HG03565 (cell line): ENCODE data around the gene KCNQ1.

ENCODE experiments used
- ATAC-seq: cut with Tn5 transposase; IDR thresholded peaks from one replicate; pipeline ENCODE4 v1.9.1; 2021; ENCODE audit warnings: mild to moderate bottlenecking, moderate library complexity; ENCODE audit not compliant: unreplicated experiment

KCNQ1 gene

GRCh38 chr11:2564588-2565425, 120.0 kb downstream of the KCNQ1 start:
- no peak for ATAC-seq

DNA sequence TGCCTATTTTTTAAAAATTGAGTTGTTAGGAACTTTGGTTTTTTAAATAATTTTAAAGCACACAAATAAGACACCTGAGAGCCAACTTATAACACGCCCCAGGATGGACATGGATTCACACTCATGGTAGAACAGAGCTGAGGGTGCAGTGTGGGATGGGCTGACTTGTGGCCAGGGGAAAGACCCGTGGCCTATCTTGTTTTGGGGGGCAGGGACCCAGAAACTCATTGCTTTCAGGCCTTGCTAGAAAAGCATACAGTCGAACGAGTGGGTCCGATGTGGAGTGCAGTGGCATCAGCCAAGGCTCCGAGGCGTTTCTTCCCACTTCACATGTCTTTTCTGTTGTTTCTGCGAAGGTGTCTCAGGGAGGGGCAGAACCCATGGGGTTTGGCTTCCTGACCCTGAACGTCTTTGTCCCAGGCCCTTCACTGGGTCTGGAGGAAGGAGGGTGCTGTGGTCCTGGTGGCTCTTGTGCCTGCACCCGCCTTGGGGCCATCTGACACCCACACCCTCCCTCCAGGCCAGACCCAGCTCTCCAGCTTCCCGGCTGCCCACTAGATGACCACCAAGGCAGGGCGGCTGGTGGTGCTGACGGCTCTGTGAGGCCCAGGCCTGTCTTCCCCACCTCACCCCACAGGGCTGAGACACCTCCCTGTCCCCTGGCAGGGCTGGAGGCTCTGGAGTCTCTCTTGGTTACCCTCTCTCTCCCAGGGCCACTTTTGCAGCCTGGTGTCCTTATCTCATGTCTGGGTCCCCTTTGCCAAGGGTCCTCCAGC, 120.8 kb downstream of the KCNQ1 start:
- ATAC-seq: no peak

- no peak for ATAC-seq
These were observed 121.6 kb downstream of the KCNQ1 start for GRCh38 chr11:2566223-2567025.

DNA sequence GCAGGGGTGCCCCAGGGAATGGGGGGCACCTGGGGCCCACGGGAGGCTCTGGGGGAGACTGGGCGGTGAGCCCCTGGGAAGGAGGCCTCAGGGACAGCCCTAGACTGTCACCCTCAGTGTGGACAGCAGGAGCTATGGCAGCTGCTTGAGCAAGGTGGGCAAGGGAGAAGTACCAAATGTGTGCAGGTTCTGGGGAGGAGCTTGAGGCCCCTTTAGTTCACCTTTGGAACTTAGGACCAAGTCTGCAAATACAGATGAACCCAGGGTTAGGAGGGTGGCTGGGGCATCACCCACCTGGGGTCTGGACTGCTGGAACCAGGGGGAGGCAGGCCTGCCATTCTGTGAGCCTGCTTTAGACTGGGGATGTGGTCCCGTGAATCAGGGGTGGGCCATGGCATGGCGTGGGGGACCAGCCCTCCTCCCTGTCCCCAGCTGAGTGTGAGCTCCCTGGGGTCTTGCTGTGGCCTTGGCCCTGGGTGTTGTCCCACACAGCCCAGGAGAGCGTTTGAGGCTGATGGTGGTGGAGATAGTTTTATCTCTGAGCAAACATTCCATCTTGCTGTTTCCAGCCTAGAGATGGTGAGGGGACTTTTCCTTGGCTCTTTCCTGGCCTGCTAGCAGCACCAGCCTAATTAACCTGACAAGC, 122.3 kb downstream of the KCNQ1 start:
- ATAC-seq: no peak

- ATAC-seq: no peak
These were observed 124.5 kb downstream of the KCNQ1 start for GRCh38 chr11:2569321-2569721.

DNA sequence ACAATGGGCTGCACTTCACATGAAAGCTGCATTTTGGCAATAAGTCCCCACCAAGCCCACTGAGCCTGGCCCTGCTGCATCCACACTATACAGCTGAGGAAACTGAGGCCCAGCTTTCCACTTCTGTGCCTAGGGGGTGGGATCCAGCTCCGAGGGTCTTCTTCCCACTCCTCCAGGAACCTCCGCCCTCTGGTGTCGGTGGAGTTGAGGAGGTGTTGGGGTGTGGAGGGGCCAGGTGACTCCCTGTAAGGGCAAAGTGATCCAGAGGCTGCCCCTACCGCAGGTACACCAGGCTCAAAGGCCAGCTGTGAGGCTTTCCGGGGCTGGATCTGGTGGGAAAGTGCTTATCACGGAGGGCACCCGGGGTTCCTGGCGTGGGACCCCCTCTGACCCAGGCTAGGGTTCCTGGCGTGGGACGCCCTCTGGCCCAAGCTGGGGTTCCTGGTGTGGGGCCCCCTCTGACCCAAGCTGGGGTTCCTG, 125.0 kb downstream of the KCNQ1 start:
- ATAC-seq: no peak

DNA sequence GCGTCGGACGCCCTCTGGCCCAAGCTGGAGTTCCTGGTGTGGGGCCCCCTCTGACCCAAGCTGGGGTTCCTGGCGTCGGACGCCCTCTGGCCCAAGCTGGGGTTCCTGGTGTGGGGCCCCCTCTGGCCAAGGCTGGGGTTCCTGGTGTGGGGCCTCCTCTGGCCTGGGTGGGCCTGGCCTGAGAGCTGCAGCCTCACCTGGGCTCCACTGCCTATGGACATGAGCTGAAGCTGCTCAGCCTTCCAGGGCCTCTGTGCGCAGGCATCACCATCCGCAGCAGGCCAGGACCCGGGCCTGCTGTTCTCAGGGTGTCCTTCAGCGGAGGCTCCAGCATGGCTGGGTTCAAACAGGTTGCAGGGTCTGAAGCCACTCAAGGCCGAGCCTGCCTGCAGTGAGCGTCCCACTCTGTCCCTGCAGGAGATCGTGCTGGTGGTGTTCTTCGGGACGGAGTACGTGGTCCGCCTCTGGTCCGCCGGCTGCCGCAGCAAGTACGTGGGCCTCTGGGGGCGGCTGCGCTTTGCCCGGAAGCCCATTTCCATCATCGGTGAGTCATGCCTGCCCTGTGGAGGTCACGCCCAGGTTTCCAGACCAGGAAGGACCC, 125.5 kb downstream of the KCNQ1 start:
- no peak for ATAC-seq

DNA sequence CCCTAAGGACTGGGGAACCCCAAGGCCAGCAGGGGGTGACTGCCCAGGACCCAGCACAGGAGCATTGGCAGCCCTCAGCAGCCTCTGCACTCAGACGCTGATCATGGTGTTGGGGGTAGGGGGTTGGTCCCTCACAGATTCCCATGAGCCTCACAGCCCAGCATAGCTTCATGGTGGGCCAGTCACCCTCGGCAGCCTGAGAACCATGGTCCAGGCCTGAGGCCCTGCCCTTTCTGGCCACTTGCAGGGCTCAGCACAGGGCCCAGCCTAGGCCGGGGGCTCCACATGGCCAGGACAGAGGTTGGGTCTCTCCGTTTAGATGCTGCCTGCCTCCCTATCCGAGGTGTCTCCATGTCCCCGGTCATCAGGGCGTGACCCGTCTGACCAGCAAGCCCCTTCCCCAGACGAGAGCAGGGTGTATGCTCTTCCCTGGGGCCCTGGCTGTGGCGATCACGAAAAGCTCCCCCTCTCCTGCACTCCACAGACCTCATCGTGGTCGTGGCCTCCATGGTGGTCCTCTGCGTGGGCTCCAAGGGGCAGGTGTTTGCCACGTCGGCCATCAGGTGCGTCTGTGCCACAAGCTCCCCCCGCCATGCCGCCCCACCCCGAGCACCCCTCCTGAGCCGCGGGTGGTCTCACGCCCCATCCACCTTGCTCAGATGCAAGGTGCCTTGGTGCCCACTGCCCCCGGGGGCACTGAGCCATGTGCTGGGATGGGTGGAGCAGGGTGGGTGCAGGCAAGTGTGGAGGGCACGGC, 126.2 kb downstream of the KCNQ1 start:
- no peak for ATAC-seq

- ATAC-seq: no peak
These were observed 126.9 kb downstream of the KCNQ1 start for GRCh38 chr11:2571598-2572281.

DNA sequence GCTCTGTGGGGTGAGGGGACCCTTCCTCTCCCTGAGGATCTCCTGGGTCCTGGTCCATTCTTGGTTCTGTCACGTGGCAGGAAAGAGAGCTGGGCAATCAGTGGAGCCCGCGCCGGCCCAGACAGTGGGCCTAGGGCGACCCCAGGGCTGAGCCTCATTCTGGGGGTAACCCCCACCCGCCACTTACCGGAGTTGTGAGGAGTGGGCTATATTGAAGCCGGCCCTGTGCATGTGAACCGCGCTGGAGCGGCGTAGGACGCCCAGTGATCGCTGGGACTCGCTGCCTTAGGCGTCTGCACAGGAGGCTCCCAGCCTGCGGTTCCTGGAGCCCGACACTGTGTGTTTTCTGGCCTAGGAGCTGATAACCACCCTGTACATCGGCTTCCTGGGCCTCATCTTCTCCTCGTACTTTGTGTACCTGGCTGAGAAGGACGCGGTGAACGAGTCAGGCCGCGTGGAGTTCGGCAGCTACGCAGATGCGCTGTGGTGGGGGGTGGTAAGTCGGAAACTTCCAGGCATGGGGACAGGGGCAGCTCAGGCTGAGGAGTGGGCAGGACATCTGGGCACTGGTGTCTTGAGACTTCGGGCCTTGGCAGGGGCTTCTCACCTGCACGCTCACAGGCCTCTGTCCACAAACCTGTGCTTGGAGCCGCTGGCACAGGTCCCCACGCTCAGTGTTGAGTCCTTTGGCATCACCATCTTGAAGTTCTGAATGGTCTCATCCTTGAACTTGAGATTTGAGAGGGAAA, 127.9 kb downstream of the KCNQ1 start:
- no peak for ATAC-seq

DNA sequence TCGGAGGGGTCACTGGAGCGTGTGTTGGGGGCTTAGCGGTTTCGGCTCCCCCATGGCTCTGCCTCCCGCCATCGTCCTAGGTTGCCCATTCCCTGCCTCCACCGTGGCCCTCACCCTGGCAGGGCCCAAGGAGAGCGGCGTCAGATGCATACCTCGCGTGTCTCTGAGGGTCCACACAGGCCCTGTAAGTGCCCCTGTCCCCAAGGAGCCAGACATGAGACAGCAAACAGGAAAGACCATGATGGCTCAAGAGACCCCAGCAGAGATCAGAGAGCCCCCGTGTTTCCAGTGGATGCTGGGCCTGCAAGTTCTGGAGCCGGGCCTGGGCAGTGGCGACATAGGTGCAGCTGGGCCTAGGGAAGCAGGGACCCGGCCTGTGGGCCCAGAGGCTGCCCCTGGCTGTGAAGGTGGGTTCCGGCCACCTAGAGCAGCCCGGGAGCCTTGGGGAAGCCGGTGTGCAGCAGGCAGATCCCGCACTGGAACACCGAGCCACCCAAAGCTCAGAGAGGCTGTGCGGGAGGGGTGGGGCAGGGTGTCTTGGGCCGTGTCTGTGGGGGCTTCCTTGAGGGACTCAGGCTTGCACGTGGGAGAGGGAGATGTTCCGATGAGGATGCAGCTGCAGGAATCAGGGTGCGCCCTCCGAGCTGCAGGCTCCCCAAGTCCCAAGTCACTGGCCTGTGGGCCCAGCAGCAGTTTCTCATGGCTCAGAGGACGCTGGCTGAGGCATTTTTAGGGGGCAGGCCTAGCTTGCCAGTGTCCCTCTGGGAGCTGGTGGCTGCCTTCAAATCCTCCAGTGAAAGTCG, 128.6 kb downstream of the KCNQ1 start:
- ATAC-seq: no peak

DNA sequence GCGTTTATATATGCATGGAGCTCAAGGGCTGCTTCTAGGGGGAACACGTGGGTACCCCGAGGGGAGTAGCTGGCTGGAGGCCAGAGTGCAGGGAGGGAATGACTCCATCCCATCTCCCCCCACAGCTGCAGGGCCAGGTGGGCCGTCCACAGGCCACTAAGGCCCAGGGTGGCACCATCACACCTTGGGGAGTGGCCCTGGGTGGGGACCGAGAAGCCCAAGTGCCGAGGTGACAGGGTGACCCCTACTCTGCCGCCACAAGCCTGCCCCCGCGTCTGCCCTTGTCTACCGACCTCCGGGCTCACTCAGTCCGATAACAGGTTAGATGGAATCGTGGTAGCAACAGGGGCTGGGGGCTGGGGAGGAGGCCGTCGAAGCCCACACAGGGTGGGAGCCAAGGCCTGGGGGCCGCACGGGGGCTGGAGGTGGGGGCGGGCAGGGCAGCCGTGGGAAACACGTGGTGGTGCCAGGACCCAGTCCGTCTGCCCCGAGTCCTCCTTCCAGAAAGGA, 129.3 kb downstream of the KCNQ1 start:
- no peak for ATAC-seq

- no peak for ATAC-seq
These were observed 130.0 kb downstream of the KCNQ1 start for GRCh38 chr11:2574553-2575535.

- no peak for ATAC-seq
These were observed 130.8 kb downstream of the KCNQ1 start for GRCh38 chr11:2575591-2576051.

- no peak for ATAC-seq
These were observed 131.3 kb downstream of the KCNQ1 start for GRCh38 chr11:2576111-2576510.

GRCh38 chr11:2576549-2576948, 131.7 kb downstream of the KCNQ1 start:
- ATAC-seq: no peak
